Transverse colon (tissue), 4 donors: ENCODE measurements around the gene VSIG1. TPM values are rescaled to one million over a fixed set of nuclear protein-coding genes. Genes with fewer than 3 reads are reported as not detected.

Experiments used
- DNase-seq: peaks from one replicate; pipeline ENCODE4 v3.0.0-alpha.2; 2019
- H3K27ac ChIP-seq, 4 donors: fragments of 200-600 bp; sonication (generic); 2 replicates each; pipeline ENCODE4 v1.5.1; 2016 to 2018; ENCODE audit warnings: inconsistent platforms in 4 of 4
- H3K27me3 ChIP-seq: fragments of 200-600 bp; sonication (generic); 2 replicates; pipeline ENCODE4 v1.5.1; 2017; ENCODE audit warnings: inconsistent platforms
- H3K36me3 ChIP-seq, 4 donors: fragments of 200-600 bp; sonication (generic); 2 replicates each; pipeline ENCODE4 v1.5.1; 2017 to 2019; ENCODE audit warnings: inconsistent platforms in 4 of 4
- H3K4me1 ChIP-seq, 4 donors: fragments of 200-600 bp; sonication (generic); 2 replicates each; pipeline ENCODE4 v1.5.1; 2017 to 2020; ENCODE audit warnings: inconsistent platforms in 4 of 4
- H3K4me3 ChIP-seq, 4 donors: fragments of 200-600 bp; sonication (generic); 1 replicate in 1 of 4; 2 replicates in 3 of 4; pipeline versions ENCODE4 v1.5.1 to v1.6.1; 2017 to 2019; ENCODE audit warnings: inconsistent platforms in 4 of 4
- H3K9me3 ChIP-seq, 2 donors: fragments of 200-600 bp; sonication (generic); 2 replicates each; pipeline ENCODE4 v1.5.1; 2017 to 2019; ENCODE audit warnings: inconsistent platforms in 2 of 2
- CTCF ChIP-seq, 5 experiments: fragments of 200-600 bp in 3 of 5; fragments of 450-650 bp in 2 of 5; sonication (generic) in 3 of 5; IDR thresholded peaks; 1 replicate in 2 of 5; 2 replicates in 3 of 5; pipeline ENCODE4 v1.5.1; 2016 to 2017; ENCODE audit warnings: antibody characterized with exemption in 5 of 5, inconsistent platforms in 3 of 5, mild to moderate bottlenecking in 2 of 5, moderate library complexity in 1 of 5
- EP300 ChIP-seq: sonication (generic); formaldehyde crosslinking; IDR thresholded peaks from one replicate; pipeline ENCODE4 v1.6.1; 2017; ENCODE audit warnings: antibody characterized with exemption, low read depth
- POLR2A ChIP-seq: fragments of 450-650 bp; IDR thresholded peaks from one replicate; pipeline ENCODE4 v1.6.1; 2016; ENCODE audit warnings: antibody characterized with exemption, mild to moderate bottlenecking, moderate library complexity
- POLR2AphosphoS5 ChIP-seq, 3 donors: sonication (generic); formaldehyde crosslinking; IDR thresholded peaks; one replicate each; pipeline ENCODE4 v1.6.1; 2016; ENCODE audit warnings: antibody characterized with exemption in 3 of 3
- WGBS, 2 donors: methylation state at CpG; one replicate each; pipeline ENCODE4 v1.1.5; 2018; ENCODE audit warnings: low coverage in 1 of 2; 5-methylcytosine and 5-hydroxymethylcytosine counted together
- in situ Hi-C, 4 donors: fragments of 200-750 bp; cut with MboI; loops; one replicate each; pipeline versions ENCODE4 v1.15.0 to v1.15.1; 2017; ENCODE audit warnings: low sequenced_read_pairs in 3 of 4, low pct_ligation_motif_present in 1 of 4, low pct_unique_long_range_greater_than_20kb in 1 of 4
- intact Hi-C: fragments of 100-400 bp; cut with DNase I; formaldehyde crosslinking; loops from one replicate; pipeline ENCODE4 v1.15.1; 2023; ENCODE audit warnings: low total_unique reads
- total RNA-seq, 4 donors: library from RNA; depleted of rRNA; stranded (reverse); fragments of >200 nt; gene quantifications; one replicate each; pipeline ENCODE4 v1.1.0, GENCODE V29; 2016

Gene VSIG1
- total RNA-seq, 4 donors from 2014 or later, result 0.37 to 0.68 TPM; not detected in 2

GRCh38 chrX:108025376-108025775, 19.5 kb upstream of the VSIG1 start:
- Histone ChIP-seq H3K27ac (no peak overlapping the region), H3K27me3 (no peaks in the 10 kb centered on the region), H3K4me3 (no peak overlapping the region), H3K4me1 (no peaks in the 10 kb centered on the region), H3K36me3 (no peaks in the 10 kb centered on the region), H3K9me3 (no peaks in the 10 kb centered on the region)
- no peak for DNase-seq
- in situ Hi-C loops, result loop anchor here in 1 of 4 donors (10.0 kb wide), 1 partner anchor 49 kb away; no protein-coding TSS in a partner anchor
- intact Hi-C loops, result no loop called here
- 67 to 84% methylated on average over 1 of the region's 1 CpG for WGBS, 2 donors
- TF ChIP-seq POLR2A, result no peak
- no peak for TF ChIP-seq EP300
- TF ChIP-seq POLR2AphosphoS5 (IDR thresholded peaks at IDR 0.05), result no peak
- no peak for TF ChIP-seq CTCF (IDR thresholded peaks at IDR 0.05)

- intact Hi-C loops, result no loop called here
These were observed 18.8 kb upstream of the VSIG1 start for GRCh38 chrX:108025954-108026600.

GRCh38 chrX:108028854-108029253, 16.0 kb upstream of the VSIG1 start:
- in situ Hi-C loops, result loop anchor here in 1 of 4 donors (10.0 kb wide), 1 partner anchor 46 kb away; no protein-coding TSS in a partner anchor

More at GRCh38 chrX:108025954-108026600, 18.8 kb upstream of the VSIG1 start:
- no peak overlapping the region for H3K27ac ChIP-seq
- no peak for DNase-seq
- in situ Hi-C loops, result loop anchor here in 1 of 4 donors (10.0 kb wide), 1 partner anchor 49 kb away; no protein-coding TSS in a partner anchor
- no peaks in the 10 kb centered on the region for H3K9me3 ChIP-seq
- no peak overlapping the region for H3K4me3 ChIP-seq
- 54% methylated on average over 2 of the region's 2 CpGs; no CpG with 5 or more reads in 1 of the 2 donors for WGBS, 2 donors
- H3K27me3 ChIP-seq, result no peaks in the 10 kb centered on the region
- no peaks in the 10 kb centered on the region for H3K4me1 ChIP-seq
- TF ChIP-seq CTCF (IDR thresholded peaks at IDR 0.05) (no peak), EP300 (no peak), POLR2A (no peak), POLR2AphosphoS5 (IDR thresholded peaks at IDR 0.05) (no peak)
- H3K36me3 ChIP-seq, result no peaks in the 10 kb centered on the region

More at GRCh38 chrX:108028854-108029253, 16.0 kb upstream of the VSIG1 start:
- no peak for TF ChIP-seq POLR2AphosphoS5 (IDR thresholded peaks at IDR 0.05)
- TF ChIP-seq CTCF (IDR thresholded peaks at IDR 0.05), result no peak
- no peak for TF ChIP-seq POLR2A
- no peak for TF ChIP-seq EP300
- no peak for DNase-seq
- no peaks in the 10 kb centered on the region for H3K9me3 ChIP-seq
- intact Hi-C loops, result no loop called here
- WGBS, 2 donors, result 38 to 70% methylated on average over 1 of the region's 1 CpG
- H3K27ac ChIP-seq, result no peak overlapping the region
- no peaks in the 10 kb centered on the region for H3K36me3 ChIP-seq
- peaks cover 0 to 13% (median under 1%) of the 10 kb centered on the region in 4 donors for H3K4me1 ChIP-seq
- H3K27me3 ChIP-seq, result no peaks in the 10 kb centered on the region
- H3K4me3 ChIP-seq, result no peak overlapping the region
